K562 (cell line): ENCODE results near the gene KLK6. TPM values are rescaled to one million over a fixed set of nuclear protein-coding genes. Genes with fewer than 3 reads are reported as not detected.

ENCODE experiments used
- ATAC-seq: fragments of 200-7000 bp; cut with Tn5 transposase; 3 replicates; pipeline ENCODE4 v1.9.1; 2020; ENCODE audit warnings: moderate library complexity
- BruUV-seq: library from RNA; stranded (reverse); fragments of 400-500 nt; replicated peaks from 2 replicates; lab custom pipeline; 2021; lab: Mats Ljungman, UMichigan
- CTCF ChIA-PET: fragments of 300-600 bp; formaldehyde crosslinking; extraction: SDS; loops from one replicate; lab custom pipeline; 2021; ENCODE audit warnings: low intra/inter-chr PET ratio; lab: Yijun Ruan, JAX
- POLR2A ChIA-PET: fragments of 300-600, 350-650 bp; sonication (Branson Sonifier 250); formaldehyde crosslinking; extraction: SDS; loops from one replicate; lab custom pipeline; 2021; ENCODE audit warnings: antibody characterized with exemption, inconsistent platforms; lab: Yijun Ruan, JAX
- DNase-seq, 4 experiments: peaks; one replicate each; pipeline versions ENCODE4 v3.0.0 to v3.0.0-alpha.2; 2011 to 2018; ENCODE audit warnings: low spot score in 3 of 4, mixed read lengths in 3 of 4; ENCODE audit errors: extremely low read depth in 1 of 4
- FAIRE-seq: peaks from 2 replicates; lab custom pipeline; 2011; peaks lifted over from hg19 to GRCh38; lab: Jason Lieb, UNC
- H2AFZ ChIP-seq: 2 replicates; pipeline ENCODE4 v1.6.0; 2011; ENCODE audit warnings: low read depth, low read length, control low read depth, inconsistent platforms
- H3K27ac ChIP-seq: fragments of 200-600 bp; 3 replicates; pipeline ENCODE4 v1.8.0; 2011; ENCODE audit warnings: low read depth, mild to moderate bottlenecking, control low read depth, inconsistent platforms, low read length, moderate library complexity, mixed read lengths; ENCODE audit errors: extremely low read depth
- H3K27me3 ChIP-seq, 2 experiments: fragments of 300-600 bp in 1 of 2; 2 replicates in 1 of 2; 3 replicates in 1 of 2; pipeline versions ENCODE4 v1.6.0 to v1.8.0; 2011; ENCODE audit warnings: inconsistent platforms in 2 of 2, low read length in 2 of 2, mild to moderate bottlenecking in 1 of 2, mixed read lengths in 1 of 2, moderate library complexity in 1 of 2; ENCODE audit not compliant: control insufficient read depth in 2 of 2, insufficient read depth in 2 of 2
- H3K36me3 ChIP-seq: fragments of 300-600 bp; 3 replicates; pipeline ENCODE4 v1.8.0; 2011; ENCODE audit warnings: mild to moderate bottlenecking, low read length, inconsistent platforms; ENCODE audit not compliant: control insufficient read depth, insufficient read depth
- H3K4me1 ChIP-seq, 2 experiments: fragments of 200-600 bp in 1 of 2; replicated peaks in 1 of 2; 2 replicates in 1 of 2; 3 replicates in 1 of 2; pipeline versions ENCODE4 v1.5.1 to v1.8.0; 2011; ENCODE audit warnings: inconsistent platforms in 2 of 2, low read length in 2 of 2, mild to moderate bottlenecking in 1 of 2, mixed read lengths in 1 of 2, moderate library complexity in 1 of 2; ENCODE audit not compliant: control insufficient read depth in 2 of 2, insufficient read depth in 2 of 2
- H3K4me2 ChIP-seq: 2 replicates; pipeline ENCODE4 v1.6.1; 2011; ENCODE audit warnings: low read length, control low read depth, inconsistent platforms, mixed read lengths; ENCODE audit not compliant: insufficient read depth
- H3K4me3 ChIP-seq: fragments of 200-600 bp; sonication (generic), shearing (Covaris generic); 2 replicates; pipeline ENCODE4 v1.5.1; 2016; ENCODE audit warnings: control low read depth, inconsistent platforms
- H3K79me2 ChIP-seq: fragments of 200-600 bp; 3 replicates; pipeline ENCODE4 v1.8.0; 2011; ENCODE audit warnings: low read length, inconsistent platforms; ENCODE audit not compliant: control insufficient read depth, insufficient read depth
- H3K9ac ChIP-seq, 2 experiments: 2 replicates each; pipeline versions ENCODE4 v1.6.0 to v1.6.1; 2011; ENCODE audit warnings: low read depth in 2 of 2, low read length in 2 of 2, control low read depth in 1 of 2, inconsistent platforms in 1 of 2, mild to moderate bottlenecking in 1 of 2, mixed read lengths in 1 of 2; ENCODE audit not compliant: insufficient read depth in 1 of 2
- H3K9me1 ChIP-seq: one replicate; pipeline ENCODE4 v1.6.0; 2011; ENCODE audit warnings: inconsistent platforms, mild to moderate bottlenecking, low read length, moderate library complexity; ENCODE audit not compliant: control insufficient read depth, insufficient read depth
- H3K9me3 ChIP-seq: replicated peaks from 2 replicates; pipeline ENCODE4 v1.5.1; 2011; ENCODE audit warnings: low read depth, low read length, inconsistent platforms; ENCODE audit not compliant: control insufficient read depth, insufficient read depth
- H4K20me1 ChIP-seq: replicated peaks from 2 replicates; pipeline ENCODE4 v1.6.1; 2011; ENCODE audit warnings: low read length, inconsistent platforms, mixed read lengths; ENCODE audit not compliant: control insufficient read depth, insufficient read depth
- FOXK2 ChIP-seq, 2 experiments: fragments of 450-650 bp; IDR thresholded peaks in 1 of 2; conservative IDR thresholded peaks in 1 of 2; 2 replicates each; pipeline ENCODE4 v1.6.1; 2016; ENCODE audit warnings: low read depth in 2 of 2, mild to moderate bottlenecking in 1 of 2
- WGBS: fragments of 100-300 bp; shearing (Covaris generic); methylation state at CpG from one replicate; pipeline ENCODE4 v1.1.6; 2016; ENCODE audit warnings: low coverage, mixed read lengths; ENCODE audit not compliant: insufficient coverage; ENCODE audit errors: missing lambda C conversion rate; 5-methylcytosine and 5-hydroxymethylcytosine counted together
- in situ Hi-C: fragments of 300-500 bp; cut with MboI; formaldehyde crosslinking; loops from 4 replicates; pipeline ENCODE4 v1.15.0; 2018; ENCODE audit warnings: inconsistent platforms, mixed read lengths
- intact Hi-C: fragments of 100-400 bp; cut with micrococcal nuclease; formaldehyde crosslinking; loops from 2 replicates; pipeline ENCODE4 v1.14.2; 2022
- polyA plus RNA-seq, 8 experiments: library from polyadenylated mRNA; depleted of rRNA in 4 of 8; stranded (reverse) in 5 of 8; unstranded in 3 of 8; fragments of >200 nt; fragmentation: Nextera tagmentation in 2 of 8; fragmentation: Illumina TruSeq in 1 of 8; extraction: Ambion mirVana in 2 of 8; extraction: Trizol in 1 of 8; gene quantifications; 2 replicates each; pipeline versions ENCODE4 v1.2.1 to v1.2.3, GENCODE V29; 2011 to 2014; ENCODE audit warnings: inconsistent platforms in 1 of 8, missing spikeins in 1 of 8
- total RNA-seq, 7 experiments: library from RNA; depleted of rRNA in 6 of 7; stranded (reverse); fragments of >200 nt in 6 of 7; fragmentation: Illumina TruSeq in 2 of 7; extraction: Trizol in 2 of 7; gene quantifications; 2 replicates each; pipeline versions ENCODE4 v1.2.1 to v1.2.3, GENCODE V29; 2011 to 2021; ENCODE audit warnings: low replicate concordance in 1 of 7
- TF ChIP-seq, protein P1 (sequence below): IDR thresholded peaks from 2 replicates; pipeline ENCODE4 v1.6.1; 2016; ENCODE audit warnings: missing genetic modification characterization, missing compliant biosample characterization

The KLK6 gene
- total and polyA plus RNA-seq, 9 of the 15 experiments (the other 6 are each of a cell fraction or from before 2014, with no cell fraction given): not detected

DNA sequence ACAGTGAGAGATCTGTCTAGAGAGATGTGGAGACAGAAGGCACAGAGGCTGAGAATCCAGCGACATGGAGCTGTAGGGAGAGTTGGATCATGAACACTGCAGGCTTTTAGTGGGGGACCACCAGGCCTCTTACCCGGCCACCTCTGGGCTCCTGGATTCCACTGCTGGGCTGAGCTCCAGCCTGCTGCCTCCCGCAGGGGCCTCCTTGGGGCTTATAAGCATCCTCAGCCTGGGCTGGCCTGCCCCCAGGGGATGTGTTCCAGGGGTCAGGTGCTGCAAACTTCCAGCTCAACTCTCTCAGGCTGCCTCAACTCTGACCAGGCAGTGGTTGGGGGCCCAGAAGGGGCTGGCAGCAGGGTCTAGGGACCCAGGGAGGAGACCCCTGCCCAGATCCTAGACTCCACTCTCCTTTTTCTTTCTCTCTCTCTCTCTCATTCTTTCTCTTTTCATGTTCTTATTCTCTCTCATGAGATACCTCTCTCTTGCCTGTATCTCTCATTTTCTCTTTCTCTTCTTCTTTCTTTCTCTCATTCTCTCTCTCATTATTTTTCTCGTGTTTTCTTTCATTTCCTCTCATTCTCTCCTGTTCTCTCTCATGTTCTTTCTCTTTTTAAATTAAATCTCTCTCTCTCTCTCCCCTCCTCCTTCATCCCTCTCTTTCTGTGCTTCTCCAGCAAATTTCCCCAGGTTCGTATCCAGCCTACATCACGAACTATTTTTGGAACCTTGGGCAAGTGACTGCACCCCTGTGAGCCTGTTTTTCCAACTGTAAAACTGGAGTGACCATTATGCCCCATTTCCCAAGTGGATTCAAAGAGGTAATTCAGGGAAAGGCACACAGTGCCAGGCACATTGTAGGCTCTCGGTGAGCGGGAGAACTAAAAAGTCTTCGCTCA, 57.9 kb downstream of the KLK6 start, which contains the start of gene KLK4:
Gene KLK4 (minus strand): TSS at position 190 of the 896 bp plus-strand sequence. CDS start 657 bp downstream, outside the sequence.
- ChIA-PET CTCF (interaction anchor here (0.7 kb wide), 1 partner anchor 37 kb away, joined by 3 read pairs; no protein-coding TSS in a partner anchor), POLR2A (interaction anchor here (0.6 to 1.8 kb wide), 7 partner anchors 11 to 119 kb away, joined by 3 to 5 read pairs (median 3); no protein-coding TSS in a partner anchor)
- Histone ChIP-seq H3K4me2 (no peak within 1 kb of the TSS), H2AFZ (no peak within 1 kb of the TSS), H3K79me2 (no peaks in the 10 kb centered on the region), H3K27ac (no peak within 1 kb of the TSS), H3K9ac (peak within 1 kb of the TSS in 1 of 2 experiments; percentile 74; a peak in 1 of 4 replicates), H3K4me3 (no peak within 1 kb of the TSS), H3K36me3 (no peaks in the 10 kb centered on the region), H3K9me3 (no peaks in the 10 kb centered on the region), H3K9me1 (no peaks in the 10 kb centered on the region), H4K20me1 (peaks cover 3% of the 10 kb centered on the region; the same call in 1 of the 2 replicates), H3K27me3 (peaks cover 27 to 51% of the 10 kb centered on the region in 2 experiments), H3K4me1 (peaks cover 0 to 28% of the 10 kb centered on the region in 2 experiments; a peak in 3 of 5 replicates)
- no TSS peak for BruUV-seq
- no peak for ATAC-seq
- intact Hi-C loops: no loop called here
- WGBS: 2% methylated on average over 9 of the region's 9 CpGs
- TF ChIP-seq FOXK2 (conservative IDR thresholded peaks at IDR 0.05 in 1 of 2, IDR thresholded peaks at IDR 0.05 in 1 of 2; ENCODE audit: low read depth in 2 of 2): no peak
- TF ChIP-seq, protein P1, sequence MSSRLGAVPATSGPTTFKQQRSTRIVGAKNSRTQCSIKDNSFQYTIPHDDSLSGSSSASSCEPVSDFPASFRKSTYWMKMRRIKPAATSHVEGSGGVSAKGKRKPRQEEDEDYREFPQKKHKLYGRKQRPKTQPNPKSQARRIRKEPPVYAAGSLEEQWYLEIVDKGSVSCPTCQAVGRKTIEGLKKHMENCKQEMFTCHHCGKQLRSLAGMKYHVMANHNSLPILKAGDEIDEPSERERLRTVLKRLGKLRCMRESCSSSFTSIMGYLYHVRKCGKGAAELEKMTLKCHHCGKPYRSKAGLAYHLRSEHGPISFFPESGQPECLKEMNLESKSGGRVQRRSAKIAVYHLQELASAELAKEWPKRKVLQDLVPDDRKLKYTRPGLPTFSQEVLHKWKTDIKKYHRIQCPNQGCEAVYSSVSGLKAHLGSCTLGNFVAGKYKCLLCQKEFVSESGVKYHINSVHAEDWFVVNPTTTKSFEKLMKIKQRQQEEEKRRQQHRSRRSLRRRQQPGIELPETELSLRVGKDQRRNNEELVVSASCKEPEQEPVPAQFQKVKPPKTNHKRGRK (tag): peak; percentile 80
- DNase-seq: no peak
- in situ Hi-C loops: loop anchor here (10.0 kb wide), 1 partner anchor 377 kb away; no protein-coding TSS in a partner anchor
- no peak for FAIRE-seq
